RCC 7860 (cell line): Measurements from ENCODE around the gene BICRAL.
"Not testable (repeated sequence)": the region's sequence is repeated elsewhere in the genome, so short reads cannot be mapped to it uniquely, and the experiment has no call there.

Source experiments
- DNase-seq: peaks from one replicate; pipeline ENCODE4 v3.0.0-alpha.2; 2015; ENCODE audit warnings: low spot score
- FAIRE-seq: peaks from 2 replicates; lab custom pipeline; 2012; peaks lifted over from hg19 to GRCh38; lab: Jason Lieb, UNC

The BICRAL gene

DNA sequence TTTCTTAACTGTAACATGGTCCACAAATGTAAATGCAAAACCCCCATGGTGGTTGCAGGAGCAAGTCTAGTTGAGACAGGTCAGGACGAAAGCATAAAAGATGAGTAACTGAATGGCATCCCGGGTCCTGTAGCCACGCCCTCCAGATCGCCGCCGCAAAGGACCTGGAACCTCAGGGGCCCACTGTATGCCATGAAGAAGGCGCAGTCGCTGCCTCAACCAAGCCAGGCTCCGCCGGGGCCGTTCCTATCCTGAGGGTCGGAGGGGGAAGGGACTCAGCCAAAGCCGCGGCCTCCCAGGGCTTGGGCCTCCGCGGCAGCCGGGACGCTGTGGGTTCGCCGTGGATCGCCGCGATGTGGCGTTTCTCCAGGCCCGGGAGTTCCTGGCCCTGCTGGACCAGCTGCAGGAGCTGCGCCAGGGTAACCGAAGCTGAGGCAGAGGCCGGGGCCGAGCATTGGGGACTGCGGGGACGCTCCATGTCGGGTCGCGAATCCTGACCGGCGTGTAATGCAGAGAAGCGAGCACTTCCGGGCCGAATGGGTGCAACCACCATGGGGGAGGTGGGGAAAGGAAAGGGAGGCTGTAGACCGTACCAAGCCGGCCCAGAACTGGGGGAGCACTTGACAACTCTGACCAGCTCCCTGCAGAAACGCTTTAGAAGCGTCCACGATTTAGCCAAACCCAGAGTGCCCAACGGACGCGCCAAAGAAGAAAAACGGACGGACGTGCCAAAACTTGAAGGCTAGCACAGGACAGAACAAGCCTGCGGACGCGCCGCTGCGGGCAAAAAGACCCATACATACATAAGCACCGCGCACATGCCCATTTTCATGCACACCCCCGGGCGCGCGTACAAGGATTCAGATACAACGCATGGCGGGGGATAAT is 108.7 kb downstream of the BICRAL start:
- FAIRE-seq = no peak
- peak; percentile 80 for DNase-seq

DNA sequence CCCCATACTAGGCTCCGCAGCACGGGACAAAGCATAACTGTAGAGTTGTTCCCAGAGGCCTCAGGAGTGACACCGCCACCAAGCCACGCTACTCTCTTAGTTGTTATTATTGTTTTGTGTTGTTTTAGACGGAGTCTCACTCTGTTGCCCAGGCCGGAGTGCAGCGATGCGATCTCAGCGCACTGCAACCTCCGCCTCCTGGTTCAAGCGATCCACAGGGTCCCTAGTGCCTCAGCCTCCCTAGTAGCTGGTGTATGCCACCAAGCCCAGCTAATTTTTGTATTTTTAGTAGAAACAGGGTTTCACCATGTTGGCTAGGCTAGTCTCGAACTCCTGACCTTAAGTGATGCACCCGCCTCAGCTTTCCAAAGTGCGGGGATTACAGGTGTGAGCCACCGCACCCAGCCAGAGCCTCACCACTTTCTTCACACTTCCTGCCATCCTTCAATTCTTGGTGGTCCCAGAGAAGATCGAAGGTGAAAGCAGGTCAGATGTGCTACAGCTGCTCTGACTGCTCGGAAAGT is 109.4 kb downstream of the BICRAL start:
- FAIRE-seq (no peak), DNase-seq (no peak)

DNA sequence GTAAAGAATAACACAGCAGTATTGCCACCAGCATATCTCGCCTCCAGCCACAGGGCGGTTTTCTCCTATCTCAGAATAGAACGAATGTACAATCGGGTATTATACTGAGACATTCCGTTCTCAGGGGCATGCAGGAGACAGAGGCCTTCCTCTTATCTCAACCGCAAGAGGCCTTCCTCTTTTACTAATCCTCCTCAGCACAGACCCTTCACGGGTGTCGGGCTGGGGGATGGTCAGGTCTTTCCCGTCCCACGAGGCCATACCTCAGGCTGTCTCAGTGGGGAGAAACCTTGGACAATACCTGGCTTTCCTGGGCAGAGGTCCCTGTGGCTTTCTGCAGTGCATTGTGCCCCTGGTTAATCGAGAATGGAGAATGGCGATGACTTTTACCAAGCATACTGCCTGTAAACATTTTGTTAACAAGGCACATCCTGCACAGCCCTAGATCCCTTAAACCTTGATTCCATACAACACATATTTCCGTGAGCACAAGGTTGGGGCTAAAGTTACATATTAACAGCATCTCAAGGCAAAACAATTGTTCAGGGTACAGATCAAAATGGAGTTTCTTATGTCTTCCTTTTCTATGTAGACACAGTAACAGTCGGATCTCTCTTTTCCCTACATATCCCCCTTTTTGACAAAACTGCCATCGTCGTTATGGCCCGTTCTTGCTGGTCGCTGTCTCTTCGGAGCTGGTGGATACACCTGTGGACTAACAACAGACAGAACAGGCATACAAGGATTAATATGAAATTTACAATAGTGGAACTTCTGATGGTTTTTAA is 112.4 kb downstream of the BICRAL start:
- DNase-seq, FAIRE-seq: not testable (repeated sequence)

GRCh38 chr6:42896178-42896719 is 114.4 kb downstream of the BICRAL start:
- DNase-seq (no peak), FAIRE-seq (no peak)

- FAIRE-seq = peak; percentile 2
- peak; percentile 24 for DNase-seq
Measured at GRCh38 chr6:42898891-42899361, 117.1 kb downstream of the BICRAL start.

GRCh38 chr6:42899871-42900270 is 118.0 kb downstream of the BICRAL start:
- no peak for DNase-seq
- no peak for FAIRE-seq

DNA sequence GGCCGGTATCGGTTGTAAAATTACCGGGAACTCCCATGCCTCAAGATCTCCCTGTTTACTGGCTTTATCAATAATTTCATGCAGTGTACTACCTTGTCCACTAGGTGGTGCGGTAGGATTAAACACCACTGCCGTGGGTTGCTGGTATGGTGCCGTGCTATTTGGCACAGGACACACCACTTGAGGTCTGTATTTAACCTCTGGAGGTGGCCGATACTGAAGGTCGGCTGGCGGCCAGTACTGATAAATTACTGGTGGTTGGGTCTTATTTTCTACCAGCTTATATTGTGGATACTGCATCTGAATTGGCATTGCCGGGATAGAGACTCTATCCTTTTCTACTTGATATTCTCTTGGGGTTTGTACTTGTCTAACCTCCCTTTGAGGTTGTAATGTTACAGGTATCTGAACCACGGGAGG is 119.7 kb downstream of the BICRAL start:
- FAIRE-seq = peak; percentile 43

GRCh38 chr6:42902429-42903263 is 120.8 kb downstream of the BICRAL start:
- FAIRE-seq, DNase-seq: not testable (repeated sequence)

More for the DNA sequence above, 119.7 kb downstream of the BICRAL start:
- peak; percentile 64 for DNase-seq

GRCh38 chr6:42904467-42904866 is 122.6 kb downstream of the BICRAL start:
- FAIRE-seq (no peak), DNase-seq (no peak)

GRCh38 chr6:42907336-42907735 is 125.5 kb downstream of the BICRAL start:
- FAIRE-seq = no peak
- DNase-seq = no peak

DNA sequence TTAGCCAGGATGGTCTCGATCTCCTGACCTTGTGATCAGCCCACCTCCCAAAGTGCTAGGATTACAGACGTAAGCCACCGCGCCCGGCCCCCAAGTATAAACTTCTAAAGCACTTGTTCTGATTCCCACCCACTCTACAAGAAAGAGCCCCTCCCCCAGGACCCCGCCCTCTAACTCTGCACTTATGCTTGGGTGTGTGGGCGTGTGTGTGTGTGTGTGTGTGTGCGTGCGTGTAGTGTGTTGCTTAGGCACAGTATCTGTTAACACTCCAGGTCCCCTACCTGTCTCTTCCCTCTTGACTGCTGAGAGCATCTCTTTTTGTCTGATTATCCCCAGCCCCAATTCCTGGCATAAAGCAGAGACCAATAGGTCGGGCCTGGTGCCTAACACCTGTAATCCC is 128.0 kb downstream of the BICRAL start:
- DNase-seq (no peak), FAIRE-seq (no peak)

DNA sequence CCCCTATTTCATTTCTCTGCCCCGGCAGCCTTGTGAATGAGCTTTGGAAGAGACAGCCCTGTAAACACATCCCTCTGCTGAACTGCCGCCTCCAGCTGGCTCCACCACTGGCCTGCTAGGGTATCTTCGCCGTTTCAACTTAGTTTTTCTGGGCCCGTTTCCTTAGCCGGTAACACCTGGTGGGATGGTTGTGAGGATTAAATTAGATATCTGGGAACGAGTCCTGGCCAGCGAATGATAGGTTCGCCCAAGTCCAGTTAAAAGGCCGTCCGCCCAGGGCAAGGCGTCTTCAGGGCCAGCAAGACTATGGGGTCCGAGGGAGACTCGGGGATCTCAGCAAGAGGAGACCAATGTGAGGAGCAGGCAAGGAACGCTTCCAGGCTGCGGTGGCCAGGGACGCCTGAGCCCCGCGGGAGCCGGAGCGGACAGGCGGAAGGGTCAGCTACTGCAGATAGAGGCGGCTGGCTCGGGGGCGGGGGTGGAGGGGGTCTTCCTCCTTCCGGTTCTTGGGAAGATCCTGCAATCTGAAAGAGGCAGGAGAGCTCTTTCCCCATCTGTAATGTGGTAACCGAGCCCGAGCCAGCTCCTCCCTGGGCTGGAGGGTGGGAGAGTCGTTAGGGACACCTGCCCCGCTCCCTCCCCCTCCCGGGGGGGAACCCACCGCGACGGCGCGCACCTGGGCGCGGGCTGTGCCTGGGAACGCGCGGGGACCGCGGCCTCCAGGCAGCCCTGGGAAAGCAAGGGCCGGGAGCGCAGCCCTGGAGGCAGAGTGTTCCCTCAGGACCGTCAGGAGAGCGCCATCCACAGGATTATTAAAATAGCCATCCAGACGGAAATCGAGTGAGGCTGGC is 129.5 kb downstream of the BICRAL start:
- DNase-seq = no peak
- FAIRE-seq = no peak

- no peak for FAIRE-seq
- DNase-seq = no peak
Measured at GRCh38 chr6:42914546-42914945, 132.7 kb downstream of the BICRAL start.

DNA sequence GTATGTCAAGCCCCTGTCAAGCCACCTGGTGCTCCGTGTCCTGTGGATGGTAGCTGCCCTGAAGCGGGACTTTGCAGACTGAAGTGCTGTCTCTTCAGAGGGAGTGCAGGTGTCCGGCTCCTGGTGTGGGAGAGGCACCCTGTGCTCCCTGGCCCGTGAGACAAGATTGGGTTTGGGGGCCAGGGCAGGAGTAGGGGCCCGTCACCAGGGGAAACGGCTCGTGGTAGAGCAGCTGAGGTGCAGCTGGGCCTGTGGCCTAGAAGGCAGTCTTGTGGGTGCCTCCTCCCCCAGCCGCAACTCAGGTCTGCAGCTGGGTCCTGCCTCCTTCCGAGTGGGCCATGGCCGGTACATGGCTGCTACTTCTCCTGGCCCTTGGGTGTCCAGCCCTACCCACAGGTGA is 133.9 kb downstream of the BICRAL start, which contains the start of gene PTCRA:
Gene PTCRA, plus strand, starts transcription at position 322 of the 400 bp plus-strand sequence. Its CDS starts 17 bp downstream, at position 339.
- FAIRE-seq (no peak), DNase-seq (no peak)

DNA sequence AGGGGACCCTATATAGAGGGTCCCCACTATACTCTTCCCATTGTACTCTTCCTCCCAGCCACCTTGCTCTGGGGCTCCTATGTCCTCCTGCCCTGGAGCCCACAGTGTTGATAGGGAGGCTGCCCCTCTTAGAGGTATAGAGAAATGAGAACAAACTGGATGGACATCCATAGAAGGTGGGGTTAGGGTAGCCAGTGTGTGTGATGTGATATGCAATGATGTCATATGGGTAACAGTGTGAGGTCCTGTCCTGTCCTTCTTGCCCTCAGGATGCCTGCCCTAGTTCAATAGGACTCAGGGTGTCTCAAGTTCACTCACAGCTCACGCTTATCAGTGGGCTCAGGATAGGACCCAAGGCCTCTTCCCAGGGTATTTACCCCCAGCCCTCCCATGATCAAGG is 134.4 kb downstream of the BICRAL start:
- no peak for DNase-seq
- no peak for FAIRE-seq
